IMR-90 (cell line): Measurements from ENCODE around the gene COL5A2. TPM values are rescaled to one million over a fixed set of nuclear protein-coding genes. Genes with fewer than 3 reads are reported as not detected.

Source experiments
- ATAC-seq: fragments of 200-7000 bp; cut with Tn5 transposase; 2 replicates; pipeline ENCODE4 v1.9.1; 2020; ENCODE audit warnings: low read depth, mild to moderate bottlenecking, moderate library complexity
- BruUV-seq: library from RNA; stranded (reverse); fragments of 400-500 nt; replicated peaks from 2 replicates; lab custom pipeline; 2021; lab: Mats Ljungman, UMichigan
- CTCF ChIA-PET: fragments of 300-600 bp; formaldehyde crosslinking; extraction: SDS; loops from one replicate; lab custom pipeline; 2021; ENCODE audit warnings: antibody characterized with exemption; lab: Yijun Ruan, JAX
- POLR2A ChIA-PET: fragments of 300-600 bp; sonication (Branson Sonifier 250); formaldehyde crosslinking; loops from one replicate; lab custom pipeline; 2022; ENCODE audit warnings: antibody characterized with exemption; ENCODE audit not compliant: unreplicated experiment; lab: Charles Lee
- DNase-seq: peaks from one replicate; pipeline ENCODE4 v3.0.0; 2013
- H2AFZ ChIP-seq: replicated peaks from 2 replicates; pipeline ENCODE3; 2013; ENCODE audit warnings: low read length, mild to moderate bottlenecking; ENCODE audit not compliant: poor library complexity
- H2AK5ac ChIP-seq: 2 replicates; pipeline ENCODE4 v1.6.1; 2013; ENCODE audit warnings: low read depth, low read length, inconsistent platforms
- H2AK9ac ChIP-seq: replicated peaks from 2 replicates; pipeline ENCODE3; 2013; ENCODE audit warnings: mild to moderate bottlenecking, low read depth, low read length, moderate library complexity; ENCODE audit not compliant: poor library complexity
- H2BK120ac ChIP-seq: 2 replicates; pipeline ENCODE4 v1.6.1; 2013; ENCODE audit warnings: low read depth, low read length, inconsistent platforms
- H2BK15ac ChIP-seq: 3 replicates; pipeline ENCODE4 v1.6.1; 2013; ENCODE audit warnings: low read depth, low read length, inconsistent platforms
- H2BK20ac ChIP-seq: 2 replicates; pipeline ENCODE4 v1.6.1; 2013; ENCODE audit warnings: low read depth, mild to moderate bottlenecking, inconsistent platforms, low read length, moderate library complexity
- H2BK5ac ChIP-seq: 2 replicates; pipeline ENCODE4 v1.6.1; 2013; ENCODE audit warnings: mild to moderate bottlenecking, low read depth, low read length, inconsistent platforms; ENCODE audit not compliant: poor library complexity, severe bottlenecking
- H3K14ac ChIP-seq: replicated peaks from 2 replicates; pipeline ENCODE4 v1.6.1; 2013; ENCODE audit warnings: low read depth, low read length, inconsistent platforms
- H3K18ac ChIP-seq: 2 replicates; pipeline ENCODE4 v1.6.1; 2013; ENCODE audit warnings: low read depth, low read length, control low read depth
- H3K23ac ChIP-seq: 2 replicates; pipeline ENCODE4 v1.6.1; 2013; ENCODE audit warnings: low read depth, low read length, inconsistent platforms
- H3K27ac ChIP-seq: 2 replicates; pipeline ENCODE4 v1.5.1; 2013; ENCODE audit warnings: mild to moderate bottlenecking, control low read depth, low read length; ENCODE audit not compliant: insufficient read depth
- H3K27me3 ChIP-seq: 2 replicates; pipeline ENCODE4 v1.6.1; 2013; ENCODE audit warnings: low read length; ENCODE audit not compliant: control insufficient read depth, insufficient read depth
- H3K36me3 ChIP-seq: 2 replicates; pipeline ENCODE4 v1.6.1; 2013; ENCODE audit warnings: low read length, mixed read lengths; ENCODE audit not compliant: control insufficient read depth, insufficient read depth
- H3K4ac ChIP-seq: 2 replicates; pipeline ENCODE4 v1.6.1; 2013; ENCODE audit warnings: low read depth, low read length, inconsistent platforms
- H3K4me1 ChIP-seq: 2 replicates; pipeline ENCODE4 v1.6.1; 2013; ENCODE audit warnings: low read length, mixed read lengths; ENCODE audit not compliant: control insufficient read depth, insufficient read depth
- H3K4me2 ChIP-seq: 2 replicates; pipeline ENCODE4 v1.6.1; 2013; ENCODE audit warnings: low read depth, mild to moderate bottlenecking, control low read depth, low read length, moderate library complexity
- H3K4me3 ChIP-seq: 2 replicates; pipeline ENCODE4 v1.5.1; 2013; ENCODE audit warnings: low read depth, mild to moderate bottlenecking, control low read depth, low read length, moderate library complexity; ENCODE audit not compliant: insufficient read depth
- H3K56ac ChIP-seq: 2 replicates; pipeline ENCODE4 v1.6.1; 2013; ENCODE audit warnings: low read length, inconsistent platforms; ENCODE audit not compliant: insufficient read depth; ENCODE audit errors: extremely low read depth
- H3K79me1 ChIP-seq, 2 experiments: 2 replicates each; pipeline ENCODE4 v1.6.1; 2013; ENCODE audit warnings: low read length in 2 of 2, inconsistent platforms in 1 of 2, low read depth in 1 of 2
- H3K9ac ChIP-seq: 2 replicates; pipeline ENCODE4 v1.6.1; 2013; ENCODE audit warnings: low read depth, low read length, control low read depth
- H3K9me1 ChIP-seq: 2 replicates; pipeline ENCODE4 v1.6.1; 2013; ENCODE audit warnings: low read length, inconsistent platforms; ENCODE audit not compliant: insufficient read depth
- H3K9me3 ChIP-seq: 2 replicates; pipeline ENCODE4 v1.6.1; 2013; ENCODE audit warnings: low read length; ENCODE audit not compliant: control insufficient read depth, insufficient read depth
- H4K20me1 ChIP-seq: 2 replicates; pipeline ENCODE4 v1.6.1; 2013; ENCODE audit warnings: low read length, inconsistent platforms; ENCODE audit not compliant: insufficient read depth
- H4K5ac ChIP-seq: 2 replicates; pipeline ENCODE4 v1.6.1; 2013; ENCODE audit warnings: mild to moderate bottlenecking, low read depth, low read length, control low read depth
- H4K8ac ChIP-seq, 2 experiments: 2 replicates each; pipeline ENCODE4 v1.6.1; 2013; ENCODE audit warnings: low read depth in 2 of 2, low read length in 2 of 2, control low read depth in 1 of 2, inconsistent platforms in 1 of 2
- H4K91ac ChIP-seq: 2 replicates; pipeline ENCODE4 v1.6.1; 2013; ENCODE audit warnings: low read depth, low read length, inconsistent platforms; ENCODE audit not compliant: insufficient read depth
- BHLHE40 ChIP-seq: fragments of 150-350 bp; IDR thresholded peaks from 2 replicates; pipeline ENCODE4 v1.6.1; 2016; ENCODE audit warnings: mild to moderate bottlenecking, low read depth, low read length
- CEBPB ChIP-seq: IDR thresholded peaks from 2 replicates; pipeline ENCODE4 v1.6.1; 2012; ENCODE audit warnings: low read depth, low read length, improper control_type of control experiment
- CHD1 ChIP-seq: IDR thresholded peaks from 2 replicates; pipeline ENCODE4 v1.6.1; 2012; ENCODE audit warnings: low read depth, low read length, improper control_type of control experiment
- FOS ChIP-seq: fragments of 150-350 bp; IDR thresholded peaks from 2 replicates; pipeline ENCODE4 v1.6.1; 2016; ENCODE audit warnings: low read depth, low read length
- MAFK ChIP-seq: IDR thresholded peaks from 2 replicates; pipeline ENCODE4 v1.6.1; 2012; ENCODE audit warnings: low read depth, low read length, improper control_type of control experiment
- MAZ ChIP-seq: IDR thresholded peaks from 2 replicates; pipeline ENCODE4 v1.6.1; 2012; ENCODE audit warnings: low read depth, mild to moderate bottlenecking, low read length, improper control_type of control experiment, moderate library complexity, borderline replicate concordance
- MXI1 ChIP-seq: IDR thresholded peaks from 2 replicates; pipeline ENCODE4 v1.6.1; 2012; ENCODE audit warnings: low read depth, mild to moderate bottlenecking, low read length, moderate library complexity, borderline replicate concordance
- NFE2L2 ChIP-seq: fragments of 150-350 bp; IDR thresholded peaks from 2 replicates; pipeline ENCODE4 v1.6.1; 2016; ENCODE audit warnings: low read depth, mild to moderate bottlenecking, low read length
- POLR2A ChIP-seq: IDR thresholded peaks from 2 replicates; pipeline ENCODE4 v1.6.1; 2012; ENCODE audit warnings: mild to moderate bottlenecking, low read depth, low read length
- RAD21 ChIP-seq: IDR thresholded peaks from 2 replicates; pipeline ENCODE4 v1.6.1; 2012; ENCODE audit warnings: low read length, improper control_type of control experiment
- RFX5 ChIP-seq: IDR thresholded peaks from 2 replicates; pipeline ENCODE4 v1.8.0; 2012; ENCODE audit warnings: low read depth, mild to moderate bottlenecking, low read length, moderate library complexity
- SMC3 ChIP-seq: fragments of 150-350 bp; IDR thresholded peaks from 2 replicates; pipeline ENCODE4 v1.6.1; 2016; ENCODE audit warnings: low read depth, mild to moderate bottlenecking, antibody characterized with exemption, low read length, moderate library complexity
- WGBS, 2 experiments: methylation state at CpG; one replicate each; pipeline versions ENCODE4 v1.1.5 to v1.1.7; 2013; ENCODE audit warnings: missing lambda C conversion rate in 2 of 2; ENCODE audit not compliant: insufficient read length in 1 of 2; ENCODE audit errors: extremely low coverage in 2 of 2; 5-methylcytosine and 5-hydroxymethylcytosine counted together
- dilution Hi-C: fragments of 300-500 bp; cut with HindIII; formaldehyde crosslinking; loops from one replicate; pipeline ENCODE4 v1.14.3; 2018; ENCODE audit warnings: low sequenced_read_pairs; ENCODE audit not compliant: unreplicated experiment
- in situ Hi-C: fragments of 300-500 bp; cut with MboI; formaldehyde crosslinking; loops from 3 replicates; pipeline ENCODE4 v1.14.3; 2019; ENCODE audit warnings: low sequenced_read_pairs, inconsistent platforms, mixed read lengths
- intact Hi-C: fragments of 100-400 bp; cut with micrococcal nuclease; formaldehyde crosslinking; loops from 2 replicates; pipeline ENCODE4 v1.10.0; 2022
- polyA plus RNA-seq, 3 experiments: library from polyadenylated mRNA; depleted of rRNA; stranded (reverse); fragments of >200 nt; gene quantifications; 2 replicates each; pipeline ENCODE4 v1.2.3, GENCODE V29; 2012; ENCODE audit warnings: low replicate concordance in 1 of 3
- total RNA-seq: library from RNA; depleted of rRNA; stranded (reverse); fragments of >200 nt; gene quantifications from 2 replicates; pipeline ENCODE4 v1.2.3, GENCODE V29; 2012
- TF ChIP-seq, protein P1 (sequence below): fragments of 150-350 bp; IDR thresholded peaks from 2 replicates; pipeline ENCODE4 v1.6.1; 2016; ENCODE audit warnings: low read depth, mild to moderate bottlenecking, low read length, moderate library complexity, borderline replicate concordance
- TF ChIP-seq, protein P2 (sequence below): conservative IDR thresholded peaks from 2 replicates; pipeline ENCODE4 v1.5.1; 2012; ENCODE audit warnings: mild to moderate bottlenecking, low read depth, low read length, improper control_type of control experiment
- TF ChIP-seq, protein P3 (sequence below): fragments of 150-350 bp; IDR thresholded peaks from 2 replicates; pipeline ENCODE4 v1.6.1; 2017; ENCODE audit warnings: mild to moderate bottlenecking, antibody characterized with exemption, low read length, low read depth

The COL5A2 gene
- total and polyA plus RNA-seq, 2 of the 4 experiments (the other 2 are of a cell fraction): 181 to 257 TPM

- Histone ChIP-seq H2BK20ac (no peak overlapping the region), H3K4ac (no peak overlapping the region), H3K9ac (no peak overlapping the region), H4K5ac (no peak overlapping the region), H3K9me3 (no peaks in the 10 kb centered on the region), H3K79me1 (peaks cover 3 to 33% of the 10 kb centered on the region in 2 experiments; a peak in 2 of 4 replicates), H3K4me1 (peaks cover 14% of the 10 kb centered on the region), H2BK120ac (no peak overlapping the region), H3K4me2 (no peak overlapping the region), H2AK5ac (no peak overlapping the region), H3K9me1 (peaks cover 12% of the 10 kb centered on the region), H2AK9ac (no peak overlapping the region), H2BK15ac (no peak overlapping the region), H3K4me3 (no peak overlapping the region), H2AFZ (no peak overlapping the region), H3K56ac (no peak overlapping the region), H3K14ac (no peak overlapping the region), H4K91ac (no peak overlapping the region), H3K27me3 (no peaks in the 10 kb centered on the region), H2BK5ac (no peak overlapping the region), H4K20me1 (peaks cover 42% of the 10 kb centered on the region; the same call in 1 of the 2 replicates), H3K18ac (no peak overlapping the region), H3K36me3 (peaks cover 3% of the 10 kb centered on the region; the same call in 1 of the 2 replicates), H4K8ac (no peak overlapping the region), H3K27ac (no peak overlapping the region), H3K23ac (no peak overlapping the region)
- ChIA-PET POLR2A (no interaction called here), CTCF (interaction anchor here (0.9 kb wide), 1 partner anchor 38 kb away, joined by 3 read pairs; no protein-coding TSS in a partner anchor)
- ATAC-seq (no peak), DNase-seq (no peak)
- in situ Hi-C loops: no loop called here
- WGBS, 2 experiments: no CpG with 5 or more reads among the region's 1 CpG
- dilution Hi-C loops: no loop called here
- no peak for TF ChIP-seq FOS
- no peak for TF ChIP-seq NFE2L2
- TF ChIP-seq, protein P1, sequence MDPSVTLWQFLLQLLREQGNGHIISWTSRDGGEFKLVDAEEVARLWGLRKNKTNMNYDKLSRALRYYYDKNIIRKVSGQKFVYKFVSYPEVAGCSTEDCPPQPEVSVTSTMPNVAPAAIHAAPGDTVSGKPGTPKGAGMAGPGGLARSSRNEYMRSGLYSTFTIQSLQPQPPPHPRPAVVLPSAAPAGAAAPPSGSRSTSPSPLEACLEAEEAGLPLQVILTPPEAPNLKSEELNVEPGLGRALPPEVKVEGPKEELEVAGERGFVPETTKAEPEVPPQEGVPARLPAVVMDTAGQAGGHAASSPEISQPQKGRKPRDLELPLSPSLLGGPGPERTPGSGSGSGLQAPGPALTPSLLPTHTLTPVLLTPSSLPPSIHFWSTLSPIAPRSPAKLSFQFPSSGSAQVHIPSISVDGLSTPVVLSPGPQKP: no peak
- no peak for TF ChIP-seq MXI1
- no peak for TF ChIP-seq BHLHE40
- TF ChIP-seq, protein P2, sequence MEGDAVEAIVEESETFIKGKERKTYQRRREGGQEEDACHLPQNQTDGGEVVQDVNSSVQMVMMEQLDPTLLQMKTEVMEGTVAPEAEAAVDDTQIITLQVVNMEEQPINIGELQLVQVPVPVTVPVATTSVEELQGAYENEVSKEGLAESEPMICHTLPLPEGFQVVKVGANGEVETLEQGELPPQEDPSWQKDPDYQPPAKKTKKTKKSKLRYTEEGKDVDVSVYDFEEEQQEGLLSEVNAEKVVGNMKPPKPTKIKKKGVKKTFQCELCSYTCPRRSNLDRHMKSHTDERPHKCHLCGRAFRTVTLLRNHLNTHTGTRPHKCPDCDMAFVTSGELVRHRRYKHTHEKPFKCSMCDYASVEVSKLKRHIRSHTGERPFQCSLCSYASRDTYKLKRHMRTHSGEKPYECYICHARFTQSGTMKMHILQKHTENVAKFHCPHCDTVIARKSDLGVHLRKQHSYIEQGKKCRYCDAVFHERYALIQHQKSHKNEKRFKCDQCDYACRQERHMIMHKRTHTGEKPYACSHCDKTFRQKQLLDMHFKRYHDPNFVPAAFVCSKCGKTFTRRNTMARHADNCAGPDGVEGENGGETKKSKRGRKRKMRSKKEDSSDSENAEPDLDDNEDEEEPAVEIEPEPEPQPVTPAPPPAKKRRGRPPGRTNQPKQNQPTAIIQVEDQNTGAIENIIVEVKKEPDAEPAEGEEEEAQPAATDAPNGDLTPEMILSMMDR: no peak
- TF ChIP-seq RAD21: no peak
- TF ChIP-seq CEBPB: no peak
- TF ChIP-seq CHD1: no peak
- no peak for TF ChIP-seq MAFK
- no peak for TF ChIP-seq POLR2A
- TF ChIP-seq SMC3: no peak
- TF ChIP-seq RFX5: no peak
- TF ChIP-seq, protein P3, sequence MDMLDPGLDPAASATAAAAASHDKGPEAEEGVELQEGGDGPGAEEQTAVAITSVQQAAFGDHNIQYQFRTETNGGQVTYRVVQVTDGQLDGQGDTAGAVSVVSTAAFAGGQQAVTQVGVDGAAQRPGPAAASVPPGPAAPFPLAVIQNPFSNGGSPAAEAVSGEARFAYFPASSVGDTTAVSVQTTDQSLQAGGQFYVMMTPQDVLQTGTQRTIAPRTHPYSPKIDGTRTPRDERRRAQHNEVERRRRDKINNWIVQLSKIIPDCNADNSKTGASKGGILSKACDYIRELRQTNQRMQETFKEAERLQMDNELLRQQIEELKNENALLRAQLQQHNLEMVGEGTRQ: no peak
- TF ChIP-seq MAZ: no peak
- no TSS peak for BruUV-seq
- intact Hi-C loops: no loop called here
Measured at GRCh38 chr2:189155795-189156194, 23.8 kb downstream of the COL5A2 start.
